Testis (tissue), 3 donors: Measurements from ENCODE around the gene THUMPD1. TPM values are rescaled to one million over a fixed set of nuclear protein-coding genes. Genes with fewer than 3 reads are reported as not detected.

Experiments
- DNase-seq: peaks from one replicate; pipeline ENCODE4 v3.0.0-alpha.2; 2019
- H3K27ac ChIP-seq, 2 donors: fragments of 200-600 bp; sonication (generic); one replicate each; pipeline ENCODE4 v1.5.1; 2019
- H3K27me3 ChIP-seq: fragments of 200-600 bp; sonication (generic); one replicate; pipeline ENCODE4 v1.5.1; 2019
- H3K36me3 ChIP-seq: fragments of 200-600 bp; sonication (generic); one replicate; pipeline ENCODE4 v1.5.1; 2017; ENCODE audit warnings: low read depth; ENCODE audit errors: missing control alignments
- H3K4me1 ChIP-seq: fragments of 200-600 bp; sonication (generic); one replicate; pipeline ENCODE4 v1.5.1; 2019
- H3K4me3 ChIP-seq, 2 donors: fragments of 200-600 bp; sonication (generic); one replicate each; pipeline ENCODE4 v1.5.1; 2017 to 2019
- H3K9me3 ChIP-seq: fragments of 200-600 bp; sonication (generic); one replicate; pipeline ENCODE4 v1.5.1; 2017
- POLR2A ChIP-seq: fragments of 450-650 bp; IDR thresholded peaks from one replicate; pipeline ENCODE4 v1.6.1; 2017; ENCODE audit warnings: antibody characterized with exemption, mild to moderate bottlenecking, moderate library complexity
- WGBS, 2 donors: methylation state at CpG; one replicate each; pipeline ENCODE4 v1.1.5; 2018; 5-methylcytosine and 5-hydroxymethylcytosine counted together
- intact Hi-C: fragments of 100-400 bp; cut with DNase I; formaldehyde crosslinking; loops from one replicate; pipeline ENCODE4 v1.15.1; 2023; ENCODE audit warnings: low total_unique reads
- polyA plus RNA-seq: library from polyadenylated mRNA; stranded (reverse); fragments of 350-450 nt; fragmentation: Illumina TruSeq; extraction: RNeasy Lipid Tissue Mini Kit (QIAGEN cat#74804); gene quantifications from one replicate; pipeline ENCODE4 v1.2.3, GENCODE V29; 2014; ENCODE audit warnings: low read depth, low replicate concordance; ENCODE audit not compliant: insufficient read depth
- small RNA-seq, 2 donors: library from RNA; depleted of rRNA; stranded (forward); fragments of <200 nt; gene quantifications; one replicate each; pipeline ENCODE3, GENCODE V24; 2016
- total RNA-seq, 2 donors: library from RNA; depleted of rRNA; stranded (reverse); fragments of >200 nt; gene quantifications; one replicate each; pipeline ENCODE4 v1.2.3, GENCODE V29; 2016
- TF ChIP-seq, protein P1 (sequence below), 3 experiments: fragments of 450-650 bp in 2 of 3; fragments of 200-600 bp in 1 of 3; sonication (generic) in 1 of 3; IDR thresholded peaks; one replicate each; pipeline ENCODE4 v1.5.1; 2016 to 2019; ENCODE audit warnings: antibody characterized with exemption in 3 of 3, mild to moderate bottlenecking in 2 of 3, moderate library complexity in 1 of 3

The THUMPD1 gene
- total and polyA plus RNA-seq, 3 donors from 2014 or later: 35.0 to 111 (median 100) TPM

DNA sequence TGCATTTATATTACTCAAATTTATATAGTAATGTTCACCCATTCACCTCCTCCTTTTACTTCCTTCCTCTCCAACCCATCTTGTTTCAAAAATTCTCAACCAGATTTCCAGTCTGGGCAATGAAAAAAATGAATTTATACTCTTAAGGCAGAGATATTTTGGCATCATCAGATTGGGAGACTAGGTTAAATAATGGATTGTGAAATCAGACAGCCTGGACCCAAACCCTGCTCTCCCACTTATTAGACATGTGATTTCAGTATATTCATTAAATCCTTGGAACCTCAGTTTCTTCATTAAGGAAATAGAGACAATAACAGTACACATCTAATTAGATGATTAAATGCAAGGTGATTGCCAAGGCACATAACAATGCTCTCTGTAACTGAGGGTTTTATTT, 52.0 kb downstream of the THUMPD1 start:
- no peak for DNase-seq
- Histone ChIP-seq H3K27ac (no peak overlapping the region), H3K36me3 (no peaks in the 10 kb centered on the region), H3K4me3 (no peak overlapping the region), H3K4me1 (no peaks in the 10 kb centered on the region), H3K27me3 (no peaks in the 10 kb centered on the region), H3K9me3 (no peaks in the 10 kb centered on the region)
- intact Hi-C loops: no loop called here
- TF ChIP-seq POLR2A: no peak
- TF ChIP-seq, protein P1, sequence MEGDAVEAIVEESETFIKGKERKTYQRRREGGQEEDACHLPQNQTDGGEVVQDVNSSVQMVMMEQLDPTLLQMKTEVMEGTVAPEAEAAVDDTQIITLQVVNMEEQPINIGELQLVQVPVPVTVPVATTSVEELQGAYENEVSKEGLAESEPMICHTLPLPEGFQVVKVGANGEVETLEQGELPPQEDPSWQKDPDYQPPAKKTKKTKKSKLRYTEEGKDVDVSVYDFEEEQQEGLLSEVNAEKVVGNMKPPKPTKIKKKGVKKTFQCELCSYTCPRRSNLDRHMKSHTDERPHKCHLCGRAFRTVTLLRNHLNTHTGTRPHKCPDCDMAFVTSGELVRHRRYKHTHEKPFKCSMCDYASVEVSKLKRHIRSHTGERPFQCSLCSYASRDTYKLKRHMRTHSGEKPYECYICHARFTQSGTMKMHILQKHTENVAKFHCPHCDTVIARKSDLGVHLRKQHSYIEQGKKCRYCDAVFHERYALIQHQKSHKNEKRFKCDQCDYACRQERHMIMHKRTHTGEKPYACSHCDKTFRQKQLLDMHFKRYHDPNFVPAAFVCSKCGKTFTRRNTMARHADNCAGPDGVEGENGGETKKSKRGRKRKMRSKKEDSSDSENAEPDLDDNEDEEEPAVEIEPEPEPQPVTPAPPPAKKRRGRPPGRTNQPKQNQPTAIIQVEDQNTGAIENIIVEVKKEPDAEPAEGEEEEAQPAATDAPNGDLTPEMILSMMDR (IDR thresholded peaks at IDR 0.05): no peak

DNA sequence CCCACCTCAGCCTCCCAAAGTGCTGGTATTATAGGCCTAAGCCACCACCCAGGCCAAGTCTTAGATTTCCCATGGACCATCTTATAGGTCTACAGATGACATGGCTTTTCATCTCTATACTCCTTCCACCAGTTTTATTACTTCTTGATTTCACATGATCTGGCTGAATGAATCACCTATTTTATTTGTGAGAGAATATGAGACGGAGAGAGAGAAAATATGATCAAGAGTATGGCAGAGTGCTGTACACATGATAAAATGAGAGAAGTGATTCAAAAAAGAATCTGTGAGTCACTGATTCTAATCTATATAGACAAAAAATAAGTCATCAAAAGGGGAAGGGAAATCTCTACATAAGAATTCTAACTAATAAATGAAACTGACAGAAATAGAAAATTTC, 57.8 kb downstream of the THUMPD1 start:
- Histone ChIP-seq H3K27ac (no peak overlapping the region), H3K4me1 (no peaks in the 10 kb centered on the region), H3K9me3 (no peaks in the 10 kb centered on the region), H3K36me3 (no peaks in the 10 kb centered on the region), H3K27me3 (no peaks in the 10 kb centered on the region), H3K4me3 (no peak overlapping the region)
- WGBS, 2 donors: 72 to 85% methylated on average over 1 of the region's 1 CpG
- intact Hi-C loops: no loop called here
- no peak for DNase-seq
- TF ChIP-seq, protein P1 (IDR thresholded peaks at IDR 0.05): no peak
- no peak for TF ChIP-seq POLR2A

Small RNA genes within 50 kb of the gene (small RNA-seq; reads per million reads assigned to genes)
- gene RNU6-944P: 0 reads per million in 2 donors

Other genes starting within 250 kb of the THUMPD1 start
- gene ACSM2B, start 165.5 kb downstream of the THUMPD1 start, total RNA-seq: under 1 TPM; 0.37 to 0.94 TPM
- 0.54 TPM for gene ACSM2B, start 165.5 kb downstream of the THUMPD1 start, polyA plus RNA-seq
- 10 to 100 TPM in 1 of 2 donors, 1 to 10 TPM in 1; 8.7 to 10.4 TPM for gene ACSM1, start 44.1 kb downstream of the THUMPD1 start, total RNA-seq
- 7.0 TPM for gene ACSM1, start 44.1 kb downstream of the THUMPD1 start, polyA plus RNA-seq
- 100 to 1,000 TPM in 1 of 2 donors, 10 to 100 TPM in 1; 68.0 to 120 TPM for gene ACSM3, start 22.2 kb upstream of the THUMPD1 start, total RNA-seq
- gene ACSM3, start 22.2 kb upstream of the THUMPD1 start, polyA plus RNA-seq: 41.1 TPM
- 10 to 100 TPM; 66.5 to 71.1 TPM for gene ERI2, start 64.7 kb upstream of the THUMPD1 start, total RNA-seq
- 42.9 TPM for gene ERI2, start 64.7 kb upstream of the THUMPD1 start, polyA plus RNA-seq
- 100 to 1,000 TPM; 228 to 234 TPM for gene REXO5, start 64.7 kb upstream of the THUMPD1 start, total RNA-seq
- 991 TPM for gene REXO5, start 64.7 kb upstream of the THUMPD1 start, polyA plus RNA-seq
- 10 to 100 TPM; 15.2 to 16.5 TPM for gene DCUN1D3, start 158.5 kb upstream of the THUMPD1 start, total RNA-seq
- gene DCUN1D3, start 158.5 kb upstream of the THUMPD1 start, polyA plus RNA-seq: 19.5 TPM
- 10 to 100 TPM; 30.2 to 43.0 TPM for gene LYRM1, start 159.0 kb upstream of the THUMPD1 start, total RNA-seq
- 87.2 TPM for gene LYRM1, start 159.0 kb upstream of the THUMPD1 start, polyA plus RNA-seq